ENCODE data around the gene TOMM22. TPM values are rescaled to one million over a fixed set of nuclear protein-coding genes. Genes with fewer than 3 reads are reported as not detected.
A peak's percentile ranks its signal among the peaks of the same experiment; 100 is the strongest.

Gene TOMM22
- total and polyA plus RNA-seq, 11 donors: 32.3 to 82.1 (median 67.7) TPM

DNA sequence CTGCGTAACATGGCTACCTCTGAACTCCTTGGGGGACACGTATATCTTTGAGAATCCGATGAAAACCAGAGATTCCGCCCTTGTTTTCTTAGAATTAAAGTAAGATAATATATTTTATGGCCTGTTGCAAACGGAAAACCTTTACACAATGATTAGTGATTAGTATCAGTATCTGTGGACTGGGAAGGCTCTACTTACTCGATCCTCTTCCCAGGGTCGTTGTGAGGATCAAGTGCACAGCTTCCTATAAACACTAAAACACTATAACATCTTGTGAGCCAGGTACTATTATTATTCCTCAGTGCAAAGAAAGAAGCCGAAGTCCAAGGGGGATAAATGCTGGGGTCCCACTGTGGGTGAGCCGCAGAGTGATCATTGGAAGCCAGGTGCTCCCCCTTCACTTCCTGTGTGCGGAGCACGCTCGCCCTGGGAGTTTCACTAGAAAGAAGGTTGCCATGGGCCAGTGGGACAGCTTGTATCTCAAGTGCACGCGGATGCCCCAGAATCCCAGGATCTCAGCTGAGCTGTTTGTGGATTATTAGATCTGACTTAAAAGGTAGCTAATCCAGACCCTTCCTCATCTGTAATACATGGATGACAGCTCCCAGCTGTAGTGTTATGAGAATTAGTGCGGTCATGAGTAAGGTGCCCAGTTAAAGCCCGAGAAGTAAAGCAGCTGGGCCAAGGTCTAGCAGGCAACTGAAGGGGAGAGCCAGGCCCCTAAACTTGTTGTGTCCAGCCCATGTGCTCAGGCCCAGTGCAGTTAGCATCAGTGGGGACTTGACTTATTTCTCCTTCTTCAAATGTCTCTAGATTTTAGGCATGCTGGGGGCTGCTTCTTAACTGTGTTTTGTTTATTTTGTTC lies 24.5 kb upstream of the TOMM22 start:
- DNase-seq: no peak
- H3K36me3 ChIP-seq: peaks cover 0 to 14% (median 8%) of the 10 kb centered on the region in 9 donors
- 10 to 22% (median 11%) methylated on average over 15 to 16 of the region's 16 CpGs for WGBS, 4 donors
- TF ChIP-seq, protein P1, sequence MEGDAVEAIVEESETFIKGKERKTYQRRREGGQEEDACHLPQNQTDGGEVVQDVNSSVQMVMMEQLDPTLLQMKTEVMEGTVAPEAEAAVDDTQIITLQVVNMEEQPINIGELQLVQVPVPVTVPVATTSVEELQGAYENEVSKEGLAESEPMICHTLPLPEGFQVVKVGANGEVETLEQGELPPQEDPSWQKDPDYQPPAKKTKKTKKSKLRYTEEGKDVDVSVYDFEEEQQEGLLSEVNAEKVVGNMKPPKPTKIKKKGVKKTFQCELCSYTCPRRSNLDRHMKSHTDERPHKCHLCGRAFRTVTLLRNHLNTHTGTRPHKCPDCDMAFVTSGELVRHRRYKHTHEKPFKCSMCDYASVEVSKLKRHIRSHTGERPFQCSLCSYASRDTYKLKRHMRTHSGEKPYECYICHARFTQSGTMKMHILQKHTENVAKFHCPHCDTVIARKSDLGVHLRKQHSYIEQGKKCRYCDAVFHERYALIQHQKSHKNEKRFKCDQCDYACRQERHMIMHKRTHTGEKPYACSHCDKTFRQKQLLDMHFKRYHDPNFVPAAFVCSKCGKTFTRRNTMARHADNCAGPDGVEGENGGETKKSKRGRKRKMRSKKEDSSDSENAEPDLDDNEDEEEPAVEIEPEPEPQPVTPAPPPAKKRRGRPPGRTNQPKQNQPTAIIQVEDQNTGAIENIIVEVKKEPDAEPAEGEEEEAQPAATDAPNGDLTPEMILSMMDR (IDR thresholded peaks at IDR 0.05): no peak
- TF ChIP-seq POLR2A (IDR thresholded peaks at IDR 0.05): no peak
- peak overlapping the region; percentile 68 to 95 (median 91) for H3K4me3 ChIP-seq
- H3K27ac ChIP-seq: peak overlapping the region in 11 of 12 donors; percentile 89 to 99 (median 93)
- H3K4me1 ChIP-seq: peaks cover 0 to 24% (median 15%) of the 10 kb centered on the region in 12 donors
- intact Hi-C loops (cut with DNase I): no loop called here
- no peaks in the 10 kb centered on the region for H3K27me3 ChIP-seq
- no peaks in the 10 kb centered on the region for H3K9me3 ChIP-seq
- ATAC-seq: no peak

DNA sequence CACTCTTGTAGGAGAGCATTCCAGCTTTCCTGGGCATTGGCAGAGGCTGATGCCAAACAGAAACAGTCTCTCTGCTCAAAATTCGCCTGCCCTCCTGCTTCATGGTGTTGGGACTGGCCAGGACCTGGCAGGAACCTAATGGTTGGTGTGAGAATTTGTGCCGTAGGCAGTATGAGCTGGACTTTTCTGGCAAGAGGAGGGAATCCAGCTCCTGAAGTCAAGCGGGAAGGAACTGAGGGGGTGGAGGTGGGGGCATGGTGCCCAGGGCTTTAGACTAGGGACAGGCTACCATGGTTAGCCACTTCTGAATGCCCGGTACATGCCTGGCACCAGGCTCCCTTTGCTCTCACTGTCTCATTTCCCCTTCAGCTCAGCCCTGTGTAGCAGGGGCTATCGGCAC lies 6.9 kb upstream of the TOMM22 start:
- WGBS, 4 donors: 59 to 86% (median 71%) methylated on average over 5 of the region's 5 CpGs
- no peaks in the 10 kb centered on the region for H3K27me3 ChIP-seq
- H3K9me3 ChIP-seq: no peaks in the 10 kb centered on the region
- no peak overlapping the region for H3K4me3 ChIP-seq
- TF ChIP-seq, protein P1 (IDR thresholded peaks at IDR 0.05): no peak
- TF ChIP-seq POLR2A (IDR thresholded peaks at IDR 0.05): no peak
- DNase-seq: no peak
- peaks cover 0 to 45% (median 30%) of the 10 kb centered on the region in 9 donors for H3K36me3 ChIP-seq
- H3K27ac ChIP-seq: peak overlapping the region in 1 of 12 donors; percentile 25
- H3K4me1 ChIP-seq: no peaks in the 10 kb centered on the region
- peak; percentile 18 to 53 (median 32) for ATAC-seq
- intact Hi-C loops (cut with DNase I): loop anchor here in 2 of 10 donors (10.0 kb wide), 2 partner anchors 610 to 620 kb away; partner anchors contain the start of gene PICK1 (in 1 of the 2)

DNA sequence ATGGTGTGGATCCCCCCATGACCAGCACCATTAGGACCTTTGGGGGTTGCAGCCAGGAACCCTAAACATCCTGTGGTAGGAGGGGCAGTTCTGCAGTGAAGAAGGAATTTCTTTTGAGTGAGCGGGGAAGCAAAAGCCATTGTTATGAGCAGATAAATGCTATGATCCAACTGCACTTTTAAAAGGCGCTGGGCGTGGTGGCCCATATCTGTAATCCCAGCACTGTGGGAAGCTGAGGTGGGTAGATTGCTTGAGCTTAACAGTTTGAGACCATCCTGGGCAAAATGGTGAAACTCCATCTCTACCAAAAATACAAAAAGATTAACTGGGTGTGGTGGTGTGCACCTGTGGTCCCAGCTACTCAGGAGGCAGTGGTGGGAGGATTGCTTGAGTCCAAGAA lies 5.9 kb upstream of the TOMM22 start:
- DNase-seq: no peak
- 90 to 96% (median 93%) methylated on average over 3 of the region's 3 CpGs for WGBS, 4 donors
- Histone ChIP-seq H3K36me3 (peaks cover 0 to 37% (median 28%) of the 10 kb centered on the region in 9 donors), H3K9me3 (no peaks in the 10 kb centered on the region), H3K4me3 (no peak overlapping the region), H3K4me1 (no peaks in the 10 kb centered on the region), H3K27me3 (no peaks in the 10 kb centered on the region), H3K27ac (no peak overlapping the region)
- intact Hi-C loops (cut with DNase I): loop anchor here in 2 of 10 donors (10.0 kb wide), 2 partner anchors 611 to 621 kb away; partner anchors contain the start of gene PICK1 (in 1 of the 2)
- TF ChIP-seq POLR2A (IDR thresholded peaks at IDR 0.05): no peak
- TF ChIP-seq, protein P1 (IDR thresholded peaks at IDR 0.05): no peak
- ATAC-seq: no peak

DNA sequence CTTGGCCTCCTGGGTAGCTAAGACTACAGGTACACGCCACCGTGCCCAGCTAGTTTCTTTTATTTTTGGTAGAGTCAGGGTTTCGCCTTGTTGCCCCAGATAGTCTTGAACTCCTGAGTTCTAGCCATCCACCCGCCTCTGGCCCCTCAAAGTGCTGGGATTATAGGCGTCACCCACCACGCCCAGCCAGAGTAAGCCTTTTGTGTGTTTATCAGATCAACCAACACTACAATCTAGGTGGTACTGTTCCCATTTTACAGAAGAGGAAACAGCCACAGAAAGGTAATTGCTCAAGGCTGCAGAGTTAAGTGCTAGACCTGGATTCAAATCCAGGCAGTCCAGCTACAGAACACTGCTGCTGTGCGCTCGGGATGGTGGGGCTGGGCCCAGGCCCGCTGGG lies 3.1 kb downstream of the TOMM22 start:
- peaks cover 0 to 17% (median 8%) of the 10 kb centered on the region in 12 donors for H3K4me1 ChIP-seq
- no peak for TF ChIP-seq POLR2A (IDR thresholded peaks at IDR 0.05)
- TF ChIP-seq, protein P1 (IDR thresholded peaks at IDR 0.05): no peak
- intact Hi-C loops (cut with DNase I): loop anchor here in 3 of 10 donors (5.0 to 10.0 kb wide), 3 partner anchors 178 to 633 kb away; partner anchors contain the start of gene DDX17 (in 3 of the 3)
- no peak for ATAC-seq
- H3K9me3 ChIP-seq: no peaks in the 10 kb centered on the region
- H3K27me3 ChIP-seq: no peaks in the 10 kb centered on the region
- no peak overlapping the region for H3K4me3 ChIP-seq
- no peak for DNase-seq
- WGBS, 4 donors: 89 to 95% (median 92%) methylated on average over 9 of the region's 9 CpGs
- H3K27ac ChIP-seq: no peak overlapping the region
- H3K36me3 ChIP-seq: peaks cover 9 to 68% (median 64%) of the 10 kb centered on the region in 9 donors

Measured in heart left ventricle (tissue), 16 donors.